ENCODE results near the gene CDH13.

The CDH13 gene

GRCh38 chr16:82752172-82752571 is 125.4 kb downstream of the CDH13 start:
- TF ChIP-seq SIN3A (IDR thresholded peaks at IDR 0.05; ENCODE audit: borderline replicate concordance, insufficient read depth, low read length) = no peak
- no peak for TF ChIP-seq TAF1 (IDR thresholded peaks at IDR 0.05; ENCODE audit: borderline replicate concordance, insufficient read depth, low read length)
- no peak for TF ChIP-seq REST (IDR thresholded peaks at IDR 0.05; ENCODE audit: insufficient read depth in 1 of 2, low read depth in 2 of 2, low read length in 2 of 2)
- TF ChIP-seq POLR2AphosphoS5 (IDR thresholded peaks at IDR 0.05; ENCODE audit: low read depth, low read length) = no peak
- TF ChIP-seq FOXP2 (optimal IDR thresholded peaks at IDR 0.05; ENCODE audit: borderline replicate concordance, extremely low read depth, extremely low read length, insufficient read depth) = no peak

- TF ChIP-seq REST (IDR thresholded peaks at IDR 0.05; ENCODE audit: insufficient read depth in 1 of 2, low read depth in 2 of 2, low read length in 2 of 2) (no peak), SIN3A (IDR thresholded peaks at IDR 0.05; ENCODE audit: borderline replicate concordance, insufficient read depth, low read length) (no peak), POLR2AphosphoS5 (IDR thresholded peaks at IDR 0.05; ENCODE audit: low read depth, low read length) (no peak), FOXP2 (optimal IDR thresholded peaks at IDR 0.05; ENCODE audit: borderline replicate concordance, extremely low read depth, extremely low read length, insufficient read depth) (no peak), TAF1 (IDR thresholded peaks at IDR 0.05; ENCODE audit: borderline replicate concordance, insufficient read depth, low read length) (no peak)
These were observed 127.1 kb downstream of the CDH13 start for GRCh38 chr16:82753821-82754220.

- TF ChIP-seq TAF1 (IDR thresholded peaks at IDR 0.05; ENCODE audit: borderline replicate concordance, insufficient read depth, low read length) = no peak
- no peak for TF ChIP-seq SIN3A (IDR thresholded peaks at IDR 0.05; ENCODE audit: borderline replicate concordance, insufficient read depth, low read length)
- no peak for TF ChIP-seq REST (IDR thresholded peaks at IDR 0.05; ENCODE audit: insufficient read depth in 1 of 2, low read depth in 2 of 2, low read length in 2 of 2)
- no peak for TF ChIP-seq FOXP2 (optimal IDR thresholded peaks at IDR 0.05; ENCODE audit: borderline replicate concordance, extremely low read depth, extremely low read length, insufficient read depth)
- no peak for TF ChIP-seq POLR2AphosphoS5 (IDR thresholded peaks at IDR 0.05; ENCODE audit: low read depth, low read length)
These were observed 128.1 kb downstream of the CDH13 start for GRCh38 chr16:82754716-82755513.

GRCh38 chr16:82755570-82756282 is 129.0 kb downstream of the CDH13 start:
- TF ChIP-seq FOXP2 (optimal IDR thresholded peaks at IDR 0.05; ENCODE audit: borderline replicate concordance, extremely low read depth, extremely low read length, insufficient read depth) (no peak), TAF1 (IDR thresholded peaks at IDR 0.05; ENCODE audit: borderline replicate concordance, insufficient read depth, low read length) (no peak), SIN3A (IDR thresholded peaks at IDR 0.05; ENCODE audit: borderline replicate concordance, insufficient read depth, low read length) (no peak), POLR2AphosphoS5 (IDR thresholded peaks at IDR 0.05; ENCODE audit: low read depth, low read length) (no peak), REST (IDR thresholded peaks at IDR 0.05; ENCODE audit: insufficient read depth in 1 of 2, low read depth in 2 of 2, low read length in 2 of 2) (no peak)
